ENCODE data around the gene WDR1.

The WDR1 gene

DNA sequence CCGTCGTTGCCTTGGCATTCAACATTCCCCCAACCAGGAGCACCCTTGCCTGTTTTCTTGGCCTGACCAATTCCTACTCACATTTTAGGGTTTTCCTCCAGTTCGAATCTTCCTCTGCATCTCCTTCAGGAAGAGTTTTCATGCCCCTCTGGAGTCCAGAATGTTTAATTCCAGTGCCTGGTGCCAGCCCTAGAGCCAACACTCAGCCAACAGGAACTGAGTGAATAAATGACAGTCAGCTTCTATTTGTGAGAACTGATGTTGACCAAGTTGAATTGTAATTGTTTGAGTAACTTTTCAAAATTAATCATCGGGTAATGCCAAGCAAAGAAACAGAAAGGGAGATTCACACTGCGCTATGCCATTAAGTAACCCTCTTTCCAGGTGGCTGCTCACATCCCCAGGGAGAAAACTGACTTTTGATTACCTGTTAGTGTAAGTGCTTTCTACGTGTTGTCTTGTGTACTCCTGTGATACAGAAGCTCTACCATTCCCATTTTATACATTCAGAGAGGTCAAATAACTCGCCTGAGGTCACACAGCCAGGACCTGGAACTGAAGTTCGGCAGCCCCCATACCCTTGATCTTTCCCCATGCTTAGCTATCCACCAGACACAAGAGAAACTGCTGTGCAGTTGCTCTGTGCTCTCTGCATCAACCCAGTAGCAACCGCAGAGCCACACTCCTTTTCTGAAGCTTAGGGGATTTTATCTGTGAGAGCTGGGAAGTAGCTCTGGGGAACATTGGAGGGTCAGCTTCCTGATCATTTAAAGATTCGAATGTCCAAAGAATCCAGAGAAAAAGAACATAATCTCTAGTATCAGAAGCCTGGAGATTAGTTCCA is 76.3 kb downstream of the WDR1 start:
- Histone ChIP-seq H3K36me3 (replicated peaks) (no peaks in the 10 kb centered on the region), H3K27me3 (ENCODE audit: low read depth) (no peaks in the 10 kb centered on the region), H3K4me1 (no peaks in the 10 kb centered on the region), H3K9me3 (no peaks in the 10 kb centered on the region), H3K4me3 (no peak overlapping the region)
- DNase-seq (ENCODE audit: low spot score in 2 of 2), result no peak
- in situ Hi-C loops (cut with MboI; ENCODE audit: low sequenced_read_pairs), result no loop called here

DNA sequence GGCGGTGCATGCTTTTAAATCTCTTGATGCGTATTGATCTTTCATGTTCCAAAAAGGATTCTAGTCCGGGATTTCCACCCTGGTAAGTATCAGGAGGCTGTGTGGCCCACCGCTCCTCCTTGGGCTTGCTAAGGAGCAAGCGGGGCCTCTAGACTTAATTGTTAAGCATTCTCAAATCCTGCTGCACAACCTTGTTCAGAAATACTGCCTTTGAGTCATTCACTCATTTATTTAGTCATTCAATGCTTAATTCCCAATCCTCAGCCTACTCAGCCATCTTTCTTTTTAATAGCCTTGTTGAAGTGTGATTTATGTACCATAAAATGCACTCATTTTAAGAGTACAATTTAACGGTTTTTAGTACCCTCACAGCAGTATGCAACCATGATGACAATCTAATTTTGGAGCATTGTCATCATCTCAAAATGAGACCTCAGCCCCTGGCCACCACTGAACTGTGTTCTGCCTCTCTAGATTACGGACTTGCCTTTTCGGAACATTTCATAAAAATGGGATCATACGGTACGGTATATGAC is 79.7 kb downstream of the WDR1 start:
- H3K4me1 ChIP-seq, result no peaks in the 10 kb centered on the region

DNA sequence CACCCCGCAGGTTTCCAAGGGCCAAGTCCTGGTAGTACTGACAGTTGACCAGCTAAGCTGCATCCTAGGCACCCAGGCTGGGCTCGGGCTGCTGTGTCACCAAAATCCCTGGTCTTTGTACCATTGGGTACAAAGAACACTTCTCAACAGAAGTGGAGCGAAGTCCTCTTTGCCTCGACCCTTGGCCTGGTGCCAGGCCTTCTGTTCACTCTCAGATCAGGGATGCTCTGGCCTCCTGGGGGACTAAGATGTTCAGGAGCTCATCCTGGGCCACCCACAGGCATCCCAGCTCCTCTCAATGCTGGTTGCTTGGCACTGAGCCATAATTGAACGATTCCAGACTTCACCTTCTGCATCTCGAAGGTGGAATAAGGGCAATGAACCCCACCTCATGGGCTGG is 81.5 kb downstream of the WDR1 start:
- no peak for DNase-seq (ENCODE audit: low spot score in 2 of 2)
- in situ Hi-C loops (cut with MboI; ENCODE audit: low sequenced_read_pairs), result no loop called here
- Histone ChIP-seq H3K27me3 (ENCODE audit: low read depth) (no peaks in the 10 kb centered on the region), H3K4me3 (no peak overlapping the region), H3K36me3 (replicated peaks) (no peaks in the 10 kb centered on the region), H3K9me3 (no peaks in the 10 kb centered on the region), H3K4me1 (no peaks in the 10 kb centered on the region; the same call in 1 of the 2 replicates)

More for the DNA sequence above, 79.7 kb downstream of the WDR1 start:
- Histone ChIP-seq H3K36me3 (replicated peaks) (no peaks in the 10 kb centered on the region), H3K27me3 (ENCODE audit: low read depth) (no peaks in the 10 kb centered on the region), H3K4me3 (no peak overlapping the region), H3K9me3 (no peaks in the 10 kb centered on the region)
- DNase-seq (ENCODE audit: low spot score in 2 of 2), result no peak
- in situ Hi-C loops (cut with MboI; ENCODE audit: low sequenced_read_pairs), result no loop called here

DNA sequence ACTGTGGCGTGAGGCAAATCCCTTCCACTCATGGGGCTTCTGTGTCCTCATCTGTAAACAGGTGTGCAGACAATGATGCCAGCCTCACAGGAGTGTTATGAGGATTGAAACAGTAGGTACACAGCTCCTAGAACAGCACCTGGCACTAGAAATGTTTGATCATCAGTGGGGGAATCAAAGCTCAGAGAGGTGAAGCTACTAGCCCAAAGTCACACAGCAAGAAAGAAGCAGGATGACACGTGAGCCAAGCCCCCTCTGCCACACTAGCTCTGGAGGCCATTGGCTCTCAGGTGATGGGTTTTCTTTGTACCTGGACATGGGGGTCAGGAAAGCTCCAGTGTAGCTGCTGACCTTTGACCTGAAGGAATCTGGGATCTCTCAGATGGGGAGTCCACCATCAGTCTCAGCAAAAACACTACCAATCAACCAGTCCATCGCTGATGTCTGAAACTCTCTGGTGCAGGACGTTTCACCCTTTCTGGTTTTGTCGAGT is 81.9 kb downstream of the WDR1 start:
- Histone ChIP-seq H3K4me1 (no peaks in the 10 kb centered on the region; the same call in 1 of the 2 replicates), H3K27me3 (ENCODE audit: low read depth) (no peaks in the 10 kb centered on the region), H3K4me3 (no peak overlapping the region), H3K9me3 (no peaks in the 10 kb centered on the region), H3K36me3 (replicated peaks) (no peaks in the 10 kb centered on the region)
- in situ Hi-C loops (cut with MboI; ENCODE audit: low sequenced_read_pairs), result no loop called here
- no peak for DNase-seq (ENCODE audit: low spot score in 2 of 2)

DNA sequence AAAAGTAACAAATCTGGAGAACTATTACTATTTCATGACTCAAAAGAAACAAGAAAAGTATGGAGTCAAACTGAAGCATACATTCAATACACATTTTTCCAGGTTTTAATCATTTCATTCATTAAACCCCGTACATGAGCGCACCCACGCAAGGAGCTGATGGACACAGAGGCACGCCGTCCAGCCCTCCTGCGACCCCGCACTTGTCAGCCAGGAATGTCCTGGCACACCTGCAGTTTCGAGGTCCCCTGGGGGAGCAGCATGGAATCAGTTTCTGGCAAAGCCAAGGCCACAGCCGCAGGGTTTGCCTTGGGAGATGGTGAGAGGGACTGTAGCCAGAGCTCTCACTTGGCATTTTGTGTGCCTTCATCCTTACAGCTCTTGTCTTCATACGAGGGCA is 82.5 kb downstream of the WDR1 start:
- Histone ChIP-seq H3K36me3 (replicated peaks) (no peaks in the 10 kb centered on the region), H3K4me3 (no peak overlapping the region), H3K9me3 (no peaks in the 10 kb centered on the region), H3K27me3 (ENCODE audit: low read depth) (no peaks in the 10 kb centered on the region), H3K4me1 (no peaks in the 10 kb centered on the region; the same call in 1 of the 2 replicates)
- no peak for DNase-seq (ENCODE audit: low spot score in 2 of 2)
- in situ Hi-C loops (cut with MboI; ENCODE audit: low sequenced_read_pairs), result no loop called here

DNA sequence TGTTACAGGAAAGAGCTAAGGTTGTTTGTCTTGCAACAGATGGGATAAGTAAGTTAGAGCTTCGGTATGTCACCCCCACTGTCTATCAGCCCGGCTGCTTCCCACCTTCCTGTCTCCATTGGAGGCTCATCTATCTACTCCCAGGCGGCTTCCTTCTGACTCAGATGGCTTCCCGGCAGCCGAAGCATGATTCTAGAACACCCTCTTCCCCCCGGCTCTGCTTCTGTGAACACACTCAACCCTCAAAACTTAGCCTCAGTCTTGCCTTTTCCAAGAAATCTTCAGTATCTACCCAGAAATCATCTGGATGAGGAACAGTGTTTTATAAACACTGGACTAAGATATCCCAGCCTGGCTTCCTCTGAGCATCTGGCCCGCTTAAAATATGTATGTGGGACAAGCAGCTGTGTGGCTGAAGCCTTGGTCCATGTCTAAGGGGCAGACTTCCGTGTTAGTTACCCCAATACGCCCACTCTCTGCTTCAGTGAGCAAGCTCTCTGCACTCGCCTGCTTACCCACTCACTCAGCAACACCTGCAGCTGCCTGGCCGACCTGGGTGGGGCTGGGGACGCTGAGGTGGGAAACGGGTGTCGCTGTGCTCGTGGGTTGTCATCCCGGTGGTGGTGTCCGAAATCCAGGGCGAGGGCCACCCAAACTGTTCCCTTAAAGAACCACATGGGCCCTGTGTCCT is 83.3 kb downstream of the WDR1 start:
- Histone ChIP-seq H3K9me3 (no peaks in the 10 kb centered on the region), H3K27me3 (ENCODE audit: low read depth) (no peaks in the 10 kb centered on the region), H3K36me3 (replicated peaks) (no peaks in the 10 kb centered on the region), H3K4me1 (no peaks in the 10 kb centered on the region; the same call in 1 of the 2 replicates), H3K4me3 (no peak overlapping the region)
- in situ Hi-C loops (cut with MboI; ENCODE audit: low sequenced_read_pairs), result no loop called here
- no peak for DNase-seq (ENCODE audit: low spot score in 2 of 2)

DNA sequence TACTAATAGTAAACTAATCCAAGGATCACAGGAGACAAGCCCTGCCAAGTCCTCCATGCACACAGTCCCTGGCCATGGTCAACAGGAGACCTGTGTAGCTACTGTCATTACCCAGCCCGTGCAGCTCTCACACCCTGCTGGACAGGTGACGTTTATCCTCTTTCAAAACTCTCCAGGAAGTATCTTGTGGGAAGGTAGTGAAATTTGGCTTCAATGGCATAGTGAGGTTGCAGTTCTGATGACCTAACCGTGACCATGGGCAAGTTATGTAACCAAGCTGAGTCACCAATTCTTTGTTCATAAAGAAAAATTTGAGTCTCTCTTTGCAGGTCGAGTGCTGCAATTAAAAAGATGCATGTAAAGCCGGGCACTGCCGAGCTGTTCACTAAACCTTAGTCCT is 84.0 kb downstream of the WDR1 start:
- in situ Hi-C loops (cut with MboI; ENCODE audit: low sequenced_read_pairs), result no loop called here
- H3K4me3 ChIP-seq, result no peak overlapping the region
- DNase-seq (ENCODE audit: low spot score in 2 of 2), result no peak
- H3K36me3 ChIP-seq (replicated peaks), result no peaks in the 10 kb centered on the region
- H3K27me3 ChIP-seq (ENCODE audit: low read depth), result no peaks in the 10 kb centered on the region
- H3K9me3 ChIP-seq, result no peaks in the 10 kb centered on the region
- no peaks in the 10 kb centered on the region; the same call in 1 of the 2 replicates for H3K4me1 ChIP-seq

DNA sequence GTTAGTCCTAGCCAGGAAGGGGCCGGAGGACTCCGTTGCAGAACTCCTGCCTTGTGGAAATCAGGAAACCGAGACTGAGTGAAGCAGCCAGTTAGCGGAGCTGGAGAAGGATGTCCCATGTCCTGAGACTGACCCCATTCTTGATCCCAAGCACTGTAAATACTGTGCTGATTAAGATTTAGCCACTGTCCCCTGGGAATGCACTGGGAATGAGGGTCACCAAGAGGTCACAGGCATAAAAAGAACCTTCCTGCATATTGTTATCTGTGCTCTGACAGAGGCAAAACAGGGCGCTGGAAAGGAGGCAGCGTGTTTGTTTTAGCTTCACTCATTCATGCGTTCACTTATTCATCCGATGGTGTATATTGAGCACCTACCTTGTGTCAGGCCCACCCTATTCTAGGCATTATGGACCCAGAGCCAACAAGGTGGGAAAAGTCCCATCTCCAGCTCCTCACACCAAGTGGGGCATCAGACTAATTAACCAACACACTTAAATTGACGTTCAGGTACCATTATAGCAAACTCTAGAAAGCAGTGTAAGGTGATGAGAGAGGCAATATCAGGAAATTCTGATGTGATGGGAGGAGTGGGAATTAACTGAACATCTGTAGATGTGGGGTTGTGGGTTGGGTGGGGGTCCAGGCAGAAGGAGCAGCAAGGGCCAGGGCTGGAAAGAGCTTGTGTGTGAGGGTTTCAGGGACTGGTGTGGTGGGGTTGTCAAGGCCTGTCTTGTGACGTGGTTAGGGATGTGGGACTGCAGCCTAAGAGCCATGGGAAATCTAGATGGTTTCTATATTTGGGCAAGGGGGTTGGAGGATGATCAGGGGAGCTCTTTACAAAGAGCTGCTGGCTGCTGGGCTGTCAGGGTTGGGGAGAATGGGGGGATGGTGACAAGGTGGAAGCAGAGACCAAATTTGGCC is 84.7 kb downstream of the WDR1 start:
- peak; percentile 8 to 48 for DNase-seq (ENCODE audit: low spot score in 2 of 2)
- H3K4me1 ChIP-seq, result no peaks in the 10 kb centered on the region; the same call in 1 of the 2 replicates
- H3K36me3 ChIP-seq (replicated peaks), result no peaks in the 10 kb centered on the region
- H3K4me3 ChIP-seq, result no peak overlapping the region
- in situ Hi-C loops (cut with MboI; ENCODE audit: low sequenced_read_pairs), result no loop called here
- H3K9me3 ChIP-seq, result no peaks in the 10 kb centered on the region
- H3K27me3 ChIP-seq (ENCODE audit: low read depth), result no peaks in the 10 kb centered on the region

DNA sequence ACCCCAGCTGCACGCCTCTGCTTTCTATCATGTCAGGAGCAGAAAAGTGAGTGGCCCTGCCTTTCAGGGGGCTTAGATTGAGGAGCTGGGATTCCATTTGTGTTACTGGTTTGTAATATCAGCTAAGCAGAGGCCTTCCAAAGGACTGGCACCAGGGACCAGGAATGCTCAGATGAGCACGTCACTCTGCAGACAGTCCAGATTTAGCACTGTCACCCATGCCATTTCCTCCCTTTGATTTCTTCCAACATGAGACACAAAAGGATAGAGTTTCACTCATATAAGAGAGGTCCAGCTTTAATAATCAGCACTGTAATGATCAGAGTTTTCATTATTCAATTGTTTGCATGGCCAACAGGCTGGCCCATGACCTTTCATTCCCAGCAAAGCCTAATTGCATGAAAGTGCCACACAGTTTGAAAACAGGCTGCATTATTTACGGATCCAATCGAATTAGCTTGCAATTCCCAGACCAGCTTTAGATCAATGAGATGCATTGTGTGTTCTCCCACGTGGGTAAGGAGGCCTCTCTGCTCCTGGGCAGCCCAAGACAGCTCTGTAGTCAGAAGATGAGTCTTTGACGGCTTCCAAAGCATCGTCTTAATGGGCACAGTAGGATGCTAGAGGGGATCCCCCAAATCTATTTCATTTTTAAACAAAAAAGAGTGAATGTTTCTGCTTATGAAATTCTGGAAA is 85.5 kb downstream of the WDR1 start:
- DNase-seq (ENCODE audit: low spot score in 2 of 2), result no peak
- H3K4me1 ChIP-seq, result no peaks in the 10 kb centered on the region; the same call in 1 of the 2 replicates
- no peaks in the 10 kb centered on the region for H3K36me3 ChIP-seq (replicated peaks)
- no peaks in the 10 kb centered on the region for H3K9me3 ChIP-seq
- H3K4me3 ChIP-seq, result no peak overlapping the region
- no peaks in the 10 kb centered on the region for H3K27me3 ChIP-seq (ENCODE audit: low read depth)
- in situ Hi-C loops (cut with MboI; ENCODE audit: low sequenced_read_pairs), result no loop called here

DNA sequence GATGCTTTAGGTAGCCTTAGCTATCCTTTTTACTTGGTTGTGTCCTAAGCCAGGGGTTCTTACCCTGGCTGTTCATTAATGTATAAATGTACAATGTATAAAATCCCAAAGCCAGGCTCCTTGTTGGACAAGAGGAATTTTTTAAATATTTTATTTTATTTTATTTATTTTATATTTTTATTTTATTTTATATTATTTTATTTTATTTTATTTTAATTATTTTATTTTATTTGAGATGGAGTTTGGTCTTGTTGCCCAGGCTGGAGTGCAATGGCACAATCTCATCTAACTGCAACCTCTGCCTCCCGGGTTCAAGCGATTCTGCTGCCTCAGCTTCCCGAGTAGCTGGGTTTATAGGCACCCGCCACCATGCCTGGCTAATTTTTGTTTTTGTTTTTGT is 87.2 kb downstream of the WDR1 start:
- Histone ChIP-seq H3K4me1 (no peaks in the 10 kb centered on the region; the same call in 1 of the 2 replicates), H3K4me3 (no peak overlapping the region), H3K27me3 (ENCODE audit: low read depth) (no peaks in the 10 kb centered on the region), H3K36me3 (replicated peaks) (no peaks in the 10 kb centered on the region), H3K9me3 (no peaks in the 10 kb centered on the region)
- no peak for DNase-seq (ENCODE audit: low spot score in 2 of 2)
- in situ Hi-C loops (cut with MboI; ENCODE audit: low sequenced_read_pairs), result no loop called here

DNA sequence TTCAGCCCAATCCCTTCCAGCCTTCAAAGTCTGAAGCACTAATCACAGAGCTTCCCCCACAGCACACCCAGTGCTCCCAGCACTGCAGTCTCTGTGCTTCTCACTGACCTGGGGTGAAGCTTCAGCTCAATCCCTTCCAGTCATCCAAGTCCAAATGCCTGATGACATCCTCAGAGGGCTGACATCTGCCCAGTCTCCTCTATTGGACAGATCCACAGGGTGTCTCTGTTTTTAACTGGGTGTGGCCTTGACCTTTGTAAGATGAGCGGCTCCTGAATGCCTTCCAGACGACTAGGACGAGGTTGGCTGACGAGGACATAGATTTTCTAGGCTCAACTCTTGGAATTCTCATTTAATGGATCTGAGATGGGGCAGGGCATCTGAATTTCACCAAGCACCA is 87.7 kb downstream of the WDR1 start:
- no peak for DNase-seq (ENCODE audit: low spot score in 2 of 2)
- no peaks in the 10 kb centered on the region; the same call in 1 of the 2 replicates for H3K4me1 ChIP-seq
- H3K36me3 ChIP-seq (replicated peaks), result no peaks in the 10 kb centered on the region
- H3K9me3 ChIP-seq, result no peaks in the 10 kb centered on the region
- in situ Hi-C loops (cut with MboI; ENCODE audit: low sequenced_read_pairs), result no loop called here
- no peak overlapping the region for H3K4me3 ChIP-seq
- no peaks in the 10 kb centered on the region for H3K27me3 ChIP-seq (ENCODE audit: low read depth)

DNA sequence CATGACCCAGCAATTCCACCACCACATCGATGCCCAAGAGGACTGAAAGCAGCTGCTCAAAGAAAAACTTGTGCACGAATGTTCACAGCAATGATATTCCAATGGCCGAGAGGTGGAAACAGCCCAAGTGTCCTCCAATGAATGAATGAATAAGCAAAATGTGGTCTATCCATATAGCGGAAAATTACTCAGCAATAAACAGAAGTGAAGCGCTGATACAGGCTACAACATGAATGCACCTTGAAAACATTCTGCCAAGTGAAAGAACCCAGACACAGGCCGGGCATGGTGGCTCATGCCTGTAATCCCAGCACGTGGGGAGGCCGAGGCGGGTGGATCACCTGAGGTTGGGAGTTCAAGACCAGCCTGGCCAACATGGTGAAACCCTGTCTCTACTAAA is 90.1 kb downstream of the WDR1 start:
- H3K27me3 ChIP-seq (ENCODE audit: low read depth), result no peaks in the 10 kb centered on the region
- H3K9me3 ChIP-seq, result no peaks in the 10 kb centered on the region
- in situ Hi-C loops (cut with MboI; ENCODE audit: low sequenced_read_pairs), result no loop called here
- no peaks in the 10 kb centered on the region; the same call in 1 of the 2 replicates for H3K4me1 ChIP-seq
- no peak for DNase-seq (ENCODE audit: low spot score in 2 of 2)
- no peak overlapping the region for H3K4me3 ChIP-seq
- no peaks in the 10 kb centered on the region for H3K36me3 ChIP-seq (replicated peaks)
